ENCODE data around the gene MPHOSPH9.

MPHOSPH9 gene

DNA sequence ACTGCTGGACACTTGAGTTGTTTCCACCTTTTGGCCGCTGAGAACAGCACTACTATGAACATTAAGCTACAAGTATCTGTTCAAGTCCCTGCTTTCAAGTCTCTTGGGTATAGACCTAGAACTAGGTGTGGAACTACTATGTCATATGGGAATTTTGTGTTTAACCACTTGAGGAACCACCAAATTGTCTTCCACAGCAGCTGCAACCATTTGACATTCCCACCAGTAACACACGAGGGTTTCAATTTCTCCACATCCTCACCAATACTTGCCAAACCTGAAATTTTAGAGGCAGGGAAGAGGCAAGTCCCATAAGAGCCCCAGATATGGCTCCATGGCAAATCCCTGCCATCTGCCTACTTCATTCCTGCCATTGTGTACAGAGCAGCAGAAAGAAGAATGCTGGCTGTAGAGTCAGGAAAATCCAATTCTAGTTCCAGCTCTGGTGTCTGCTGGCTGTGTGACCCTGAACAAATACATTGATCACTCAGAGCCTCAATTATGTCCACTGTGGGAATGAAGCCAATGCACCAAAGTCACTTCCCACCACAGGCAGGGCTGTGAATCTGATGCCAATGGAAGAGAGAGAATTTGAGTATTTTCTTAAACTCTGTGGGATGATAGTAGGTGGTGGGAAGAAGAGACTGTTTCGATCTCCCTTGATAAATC is 99.9 kb downstream of the MPHOSPH9 start:
- DNase-seq (ENCODE audit: extremely low read depth in 1 of 2, low read depth in 1 of 2): no peak

DNA sequence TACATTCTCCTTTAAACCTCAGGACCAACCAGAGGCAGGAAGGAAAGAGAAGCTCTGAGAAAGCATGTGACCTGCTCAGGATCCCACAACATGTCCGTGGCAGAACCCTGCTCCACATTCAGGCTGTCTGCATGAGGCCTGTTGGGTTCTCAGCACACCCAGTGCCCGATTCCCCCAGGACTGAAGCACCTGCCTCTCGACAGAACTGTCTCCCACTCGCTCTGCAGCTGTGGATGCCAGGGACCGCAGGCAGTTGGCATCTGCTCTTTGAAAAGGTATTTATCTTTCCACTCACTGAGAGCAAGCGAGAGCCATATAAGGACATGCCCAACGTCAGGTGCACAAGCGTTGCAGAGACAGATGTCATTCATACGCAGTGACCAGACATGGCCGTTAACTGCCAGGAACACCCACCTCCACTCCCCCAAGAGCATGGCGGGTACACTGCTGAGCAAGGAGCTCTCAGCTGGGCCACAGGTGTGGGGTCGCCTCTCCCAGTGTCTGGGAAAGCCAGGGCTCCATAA is 101.0 kb downstream of the MPHOSPH9 start:
- DNase-seq (ENCODE audit: extremely low read depth in 1 of 2, low read depth in 1 of 2): no peak

DNA sequence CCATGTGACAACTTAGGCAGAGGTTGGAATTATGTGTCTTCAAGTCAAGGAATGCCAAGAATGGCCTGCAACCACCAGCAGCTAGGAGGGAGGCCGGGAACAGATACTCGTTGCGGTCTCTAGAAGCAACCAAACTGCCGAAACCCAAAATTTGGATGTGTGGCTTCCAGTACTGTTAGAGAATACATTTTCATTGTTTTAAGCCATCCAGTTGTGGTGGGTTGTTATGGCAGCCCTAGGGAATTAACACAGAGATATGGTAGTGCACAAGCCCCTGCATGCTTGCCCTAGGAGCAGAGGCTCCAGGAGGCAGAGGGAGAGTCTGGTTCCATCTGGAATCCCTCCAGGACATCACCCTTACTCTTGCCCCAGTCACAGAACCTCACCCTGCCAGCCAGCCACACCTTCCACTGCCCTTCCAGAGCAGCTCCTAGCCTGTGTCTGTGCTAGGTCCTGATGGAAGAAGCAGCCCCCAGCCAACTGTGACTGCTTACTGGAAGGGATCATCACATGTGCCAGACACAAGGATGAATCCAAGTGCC is 101.6 kb downstream of the MPHOSPH9 start:
- DNase-seq (ENCODE audit: extremely low read depth in 1 of 2, low read depth in 1 of 2): no peak

DNA sequence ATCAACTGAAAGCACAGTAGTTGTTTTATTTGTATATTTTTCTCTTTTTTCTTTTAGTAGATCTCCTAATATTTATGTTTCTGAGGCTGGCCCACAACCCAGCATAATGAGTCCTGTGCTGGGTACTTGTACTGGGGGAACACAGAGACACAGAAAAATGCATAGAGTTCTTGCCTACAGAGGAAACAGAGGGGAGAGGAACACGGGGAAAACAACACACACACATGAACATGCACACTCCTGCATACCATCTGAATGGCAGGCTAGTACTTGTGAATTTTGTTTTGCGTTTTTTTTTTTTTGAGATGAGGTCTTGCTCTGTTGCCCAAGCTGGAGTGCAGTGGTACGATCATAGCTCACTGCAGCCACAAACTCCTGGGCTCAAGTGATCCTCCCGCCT is 103.3 kb downstream of the MPHOSPH9 start:
- DNase-seq (ENCODE audit: extremely low read depth in 1 of 2, low read depth in 1 of 2): no peak

DNA sequence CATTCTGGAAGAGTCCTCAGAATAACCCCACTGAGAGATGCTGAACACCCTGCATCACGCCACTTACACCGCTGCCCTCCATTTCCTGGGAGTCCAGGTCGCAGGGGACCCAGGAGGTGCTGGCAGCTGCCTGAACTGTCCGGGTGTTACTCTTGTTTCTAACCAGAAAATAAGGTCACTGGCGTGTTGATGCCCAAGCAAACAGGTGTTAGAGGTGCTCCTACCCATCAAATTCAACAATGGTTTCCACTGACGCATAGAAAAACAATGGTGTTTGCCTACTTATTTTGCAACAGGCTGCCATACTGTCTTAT is 105.8 kb downstream of the MPHOSPH9 start:
- no peak for DNase-seq (ENCODE audit: extremely low read depth in 1 of 2, low read depth in 1 of 2)

DNA sequence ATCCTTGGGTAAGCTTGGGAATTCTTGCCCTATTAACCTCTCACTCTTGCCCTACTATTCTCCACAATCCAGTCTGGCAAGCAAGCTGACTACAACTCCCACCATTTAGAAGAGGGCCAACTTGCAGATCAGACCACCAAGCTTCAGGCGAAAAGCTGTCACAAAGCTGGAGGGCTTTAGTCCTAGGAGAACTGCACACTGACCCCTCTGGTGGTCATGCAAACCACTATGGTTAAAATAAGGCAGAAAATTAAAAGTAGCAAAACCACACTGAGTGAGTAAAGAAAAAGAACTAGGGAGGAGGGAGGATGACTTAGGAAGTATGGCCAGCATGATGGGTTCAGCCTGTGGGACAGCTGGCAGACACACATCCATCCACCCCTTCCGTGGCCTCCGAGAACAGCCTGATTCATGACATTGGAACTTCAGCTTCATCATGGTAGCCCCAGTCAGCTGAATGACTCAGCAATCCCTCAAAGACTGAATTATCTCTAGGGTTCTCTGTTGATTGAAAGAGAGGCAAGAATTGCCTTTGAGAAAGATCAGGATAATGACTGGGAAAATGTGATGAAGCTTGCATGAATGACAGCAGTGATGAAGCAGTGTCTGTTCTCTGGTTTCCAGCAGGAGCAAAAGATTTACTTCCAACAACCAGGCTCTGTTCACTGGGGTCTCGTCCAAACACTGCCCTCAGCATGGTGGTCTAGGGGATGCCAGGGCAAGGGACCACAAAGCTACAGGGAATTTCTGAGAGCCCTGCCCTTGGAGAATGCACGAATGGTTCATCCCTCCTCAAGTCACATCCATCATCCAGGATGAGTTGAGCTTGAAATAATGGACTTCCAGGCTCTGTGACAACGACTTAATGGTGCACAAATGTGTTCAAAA is 106.4 kb downstream of the MPHOSPH9 start:
- DNase-seq (ENCODE audit: extremely low read depth in 1 of 2, low read depth in 1 of 2): no peak

DNA sequence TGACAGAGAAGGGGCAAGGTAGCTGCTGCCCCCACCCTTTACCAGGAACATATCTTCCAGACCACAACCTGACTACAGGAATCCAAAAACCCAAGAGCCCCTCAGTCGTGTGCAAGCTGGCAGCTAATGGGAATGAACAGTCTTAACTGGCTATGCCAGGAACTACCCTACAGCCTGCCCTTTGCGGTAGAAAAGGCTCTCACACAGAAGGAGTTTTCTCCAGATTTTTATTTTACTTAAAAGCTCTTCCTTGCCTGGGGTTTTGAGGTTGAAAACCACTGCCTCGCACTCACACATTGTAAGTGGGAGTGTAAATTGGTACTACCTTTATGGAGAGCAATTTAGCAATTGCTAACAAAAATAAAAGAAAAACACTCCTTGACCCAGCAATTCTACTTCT is 110.3 kb downstream of the MPHOSPH9 start:
- no peak for DNase-seq (ENCODE audit: extremely low read depth in 1 of 2, low read depth in 1 of 2)

DNA sequence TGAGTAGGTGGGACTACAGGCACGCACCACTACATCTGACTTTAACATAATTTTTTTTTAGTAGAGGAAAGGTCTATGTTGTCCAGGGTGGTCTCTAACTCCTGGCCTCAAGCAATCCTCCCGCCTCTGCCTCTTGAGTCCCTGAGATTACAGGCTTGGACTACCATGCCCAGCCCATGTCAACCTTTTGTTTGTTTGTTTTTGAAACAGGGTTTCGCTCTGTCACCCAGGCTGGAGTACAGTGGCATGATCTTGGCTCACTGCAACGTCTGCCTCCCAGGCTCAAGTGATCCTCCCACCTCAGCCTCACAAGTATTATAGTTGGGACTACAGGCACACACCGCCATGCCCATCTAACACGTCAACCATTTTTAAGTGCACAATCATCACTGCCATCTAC is 111.3 kb downstream of the MPHOSPH9 start:
- no peak for DNase-seq (ENCODE audit: extremely low read depth in 1 of 2, low read depth in 1 of 2)

DNA sequence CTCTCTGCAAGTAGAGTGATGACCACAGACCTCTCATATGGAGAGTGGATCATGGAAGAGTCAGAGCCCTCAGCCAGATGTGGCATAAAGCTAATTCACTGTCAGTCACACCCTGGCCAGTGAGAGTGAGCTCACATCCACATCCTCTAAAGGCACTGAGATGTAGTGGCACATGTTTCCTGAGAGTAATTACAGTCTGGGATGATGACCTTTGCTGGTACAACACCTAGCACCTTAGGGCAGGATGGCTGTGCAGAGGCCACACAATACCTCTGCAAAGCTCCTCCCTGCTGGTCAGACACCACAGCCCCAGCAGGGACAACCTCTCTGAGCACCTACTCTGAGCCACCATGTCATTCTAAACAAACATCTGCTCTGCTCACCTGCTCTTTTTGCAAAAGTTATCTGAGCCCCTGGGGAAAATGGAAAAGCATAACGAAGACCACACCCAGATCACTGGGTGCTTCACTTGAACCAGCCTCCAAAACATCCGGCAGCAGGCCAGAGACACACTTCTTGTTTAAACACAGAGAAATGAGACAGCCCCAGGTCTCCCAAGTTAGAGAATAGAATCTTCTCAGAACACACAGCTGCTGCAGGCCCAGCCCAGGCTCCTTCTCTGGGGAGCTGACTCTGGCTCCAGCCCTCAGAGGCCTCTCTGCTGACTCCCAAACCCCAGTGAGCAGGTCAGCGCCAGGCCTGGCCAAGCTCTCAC is 112.3 kb downstream of the MPHOSPH9 start:
- DNase-seq (ENCODE audit: extremely low read depth in 1 of 2, low read depth in 1 of 2): no peak

DNA sequence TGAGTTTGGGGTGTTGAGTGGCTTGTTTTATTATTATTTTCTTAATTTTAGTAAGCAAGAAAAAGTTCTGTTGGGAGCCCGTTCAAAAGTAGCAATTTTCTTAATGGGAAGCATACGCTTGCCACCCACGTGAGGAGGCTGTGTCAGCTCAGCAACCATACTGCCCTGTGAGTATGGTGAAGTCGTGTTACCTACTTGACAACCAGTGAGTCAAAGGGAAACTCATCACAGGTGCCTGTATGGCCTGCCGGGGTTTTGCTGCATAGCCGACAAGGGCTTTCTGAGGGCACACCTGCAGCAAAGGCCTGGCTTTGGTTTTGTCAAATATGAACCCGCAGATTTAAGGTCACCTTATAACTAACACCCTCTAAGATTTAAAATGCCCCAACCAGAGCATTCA is 113.1 kb downstream of the MPHOSPH9 start:
- peak in 1 of 2 donors; percentile 40 for DNase-seq (ENCODE audit: extremely low read depth in 1 of 2, low read depth in 1 of 2)

DNA sequence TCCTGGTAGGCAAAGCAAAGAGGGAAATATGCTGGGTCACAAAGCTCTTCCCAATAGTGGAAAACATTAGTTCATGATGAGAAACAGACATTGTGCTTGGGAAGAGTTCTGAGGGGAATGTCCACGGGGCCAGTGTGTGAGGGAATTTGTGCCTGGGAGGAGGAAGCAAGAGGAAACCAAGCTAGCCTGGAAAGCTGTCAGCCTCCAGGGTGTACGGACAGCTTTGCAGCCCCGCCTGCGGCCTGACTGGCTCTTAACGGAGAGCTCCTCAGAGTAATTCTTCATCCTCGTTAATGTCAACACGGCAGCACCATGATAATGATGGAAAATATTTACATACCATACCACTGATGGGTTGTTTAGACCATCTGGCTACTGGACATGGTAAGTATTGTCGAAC is 114.4 kb downstream of the MPHOSPH9 start:
- DNase-seq (ENCODE audit: extremely low read depth in 1 of 2, low read depth in 1 of 2): no peak

DNA sequence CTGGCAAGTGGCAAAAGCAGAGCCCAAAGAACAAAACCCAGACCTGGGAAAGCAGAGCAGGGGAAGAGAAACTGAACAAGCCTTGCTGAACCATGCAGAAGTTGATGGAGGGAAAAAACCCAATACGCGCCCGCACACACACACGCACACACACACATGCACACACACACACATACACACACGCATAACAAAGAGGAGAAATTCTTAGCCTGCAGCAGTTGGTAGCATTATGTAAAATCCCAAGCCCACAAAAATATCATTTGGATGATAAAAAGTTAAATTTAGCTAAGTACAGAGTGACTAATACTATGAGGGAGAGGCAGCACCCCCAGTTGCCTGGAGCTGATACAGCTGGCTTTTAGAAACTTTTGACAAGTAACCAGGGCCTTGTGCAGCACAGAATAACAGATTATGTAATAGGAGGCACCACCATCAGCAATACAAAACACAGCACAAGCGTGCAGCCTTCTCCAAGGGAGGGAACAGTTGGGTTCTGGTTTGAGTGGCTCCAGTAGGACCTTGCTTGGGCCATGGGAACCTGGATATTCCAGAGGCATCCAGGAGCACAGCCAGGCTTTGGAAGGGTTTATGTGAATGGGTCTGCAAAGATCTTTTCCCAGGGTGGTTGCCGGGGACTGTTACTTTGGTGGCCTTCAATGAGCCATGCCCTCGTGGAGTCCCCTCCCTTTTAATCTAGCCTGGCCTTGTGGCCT is 117.4 kb downstream of the MPHOSPH9 start:
- no peak for DNase-seq (ENCODE audit: extremely low read depth in 1 of 2, low read depth in 1 of 2)

DNA sequence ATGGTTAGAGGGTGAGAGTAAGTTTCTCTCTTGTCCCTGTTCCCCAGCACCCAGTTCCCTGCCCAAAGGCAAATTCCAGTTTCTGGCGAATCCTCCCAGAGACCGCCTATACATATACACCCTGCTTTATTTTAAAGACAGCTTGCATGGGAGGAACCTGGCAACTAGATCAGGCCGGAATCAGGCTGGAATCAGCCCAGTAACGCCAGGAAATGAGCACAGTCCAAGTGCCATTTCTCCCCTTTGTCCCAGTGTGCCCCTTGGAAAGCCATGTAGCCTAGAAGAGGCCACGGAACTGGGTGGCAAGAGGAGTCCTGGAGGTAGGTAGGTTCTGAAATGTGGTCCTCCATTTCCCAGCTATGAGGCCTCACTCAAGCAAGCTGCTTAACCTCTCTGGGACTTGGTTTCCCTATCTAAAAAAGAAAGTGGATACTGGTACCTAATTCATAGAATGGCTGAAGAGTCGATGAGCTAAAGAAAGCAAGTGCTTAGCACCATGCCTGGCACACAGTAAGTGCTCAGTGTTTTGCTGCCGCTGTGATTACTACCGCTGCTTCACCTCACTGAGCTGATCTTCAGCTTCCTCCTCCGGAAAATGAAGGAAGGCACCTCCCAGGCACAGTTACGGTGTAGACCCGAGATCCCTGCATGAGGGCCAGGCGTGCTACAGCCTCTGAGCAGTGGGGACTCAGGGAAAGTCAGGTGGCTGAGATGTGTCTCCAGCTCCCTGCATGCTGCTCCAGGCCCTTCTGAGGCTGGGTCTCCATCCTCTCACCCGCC is 118.4 kb downstream of the MPHOSPH9 start:
- no peak for DNase-seq (ENCODE audit: extremely low read depth in 1 of 2, low read depth in 1 of 2)

DNA sequence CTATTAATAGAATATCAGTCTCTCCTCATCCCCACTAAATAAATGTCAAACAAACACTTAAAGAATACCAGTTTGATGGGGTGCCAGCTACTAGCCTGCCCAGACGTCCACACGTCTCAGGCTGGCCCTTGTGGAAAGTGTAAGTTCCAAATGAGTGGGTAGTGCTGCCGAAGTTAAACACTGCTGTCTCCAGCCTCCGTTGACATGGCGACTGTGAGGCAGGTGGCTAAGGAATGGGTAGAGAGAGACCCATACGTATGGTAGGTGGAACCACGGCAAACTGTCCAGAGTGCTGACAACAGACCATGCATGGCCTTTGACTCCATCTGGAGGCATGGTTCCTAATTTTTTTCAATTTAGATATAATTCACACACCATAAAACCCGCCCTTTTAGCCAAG is 119.9 kb downstream of the MPHOSPH9 start:
- no peak for DNase-seq (ENCODE audit: extremely low read depth in 1 of 2, low read depth in 1 of 2)

DNA sequence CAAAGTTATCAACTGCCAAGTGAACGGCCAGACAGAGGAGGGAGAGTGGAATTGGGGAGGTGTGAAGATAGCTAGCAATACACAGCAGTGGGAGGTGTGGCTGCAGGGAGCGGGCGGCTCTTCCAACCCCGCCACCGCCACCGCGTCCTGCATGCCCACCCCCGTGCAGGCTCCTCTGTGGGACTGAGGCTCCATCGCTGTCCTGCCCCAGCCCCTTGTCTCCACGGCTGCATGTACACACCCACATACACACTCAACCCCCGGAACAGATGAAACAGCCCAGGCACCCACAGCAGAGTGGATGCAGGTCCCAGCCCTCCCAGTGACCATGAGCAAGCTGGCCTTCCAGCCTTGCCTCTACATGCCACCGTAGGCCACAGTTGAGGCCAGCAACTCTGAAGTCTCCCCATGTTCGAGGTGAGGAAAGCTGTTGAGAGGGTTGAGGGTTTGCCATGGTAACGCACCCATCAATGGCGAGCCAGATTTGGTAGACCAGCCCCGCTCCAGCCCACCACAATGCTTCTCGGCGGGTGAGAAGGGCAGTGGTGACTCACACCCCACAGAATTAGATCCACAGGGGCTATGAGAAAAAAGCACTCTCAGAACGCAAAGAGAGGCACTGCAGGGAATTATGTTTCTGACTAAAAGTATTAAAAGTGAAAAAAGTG is 121.3 kb downstream of the MPHOSPH9 start:
- DNase-seq (ENCODE audit: extremely low read depth in 1 of 2, low read depth in 1 of 2): peak; percentile 22 to 28

DNA sequence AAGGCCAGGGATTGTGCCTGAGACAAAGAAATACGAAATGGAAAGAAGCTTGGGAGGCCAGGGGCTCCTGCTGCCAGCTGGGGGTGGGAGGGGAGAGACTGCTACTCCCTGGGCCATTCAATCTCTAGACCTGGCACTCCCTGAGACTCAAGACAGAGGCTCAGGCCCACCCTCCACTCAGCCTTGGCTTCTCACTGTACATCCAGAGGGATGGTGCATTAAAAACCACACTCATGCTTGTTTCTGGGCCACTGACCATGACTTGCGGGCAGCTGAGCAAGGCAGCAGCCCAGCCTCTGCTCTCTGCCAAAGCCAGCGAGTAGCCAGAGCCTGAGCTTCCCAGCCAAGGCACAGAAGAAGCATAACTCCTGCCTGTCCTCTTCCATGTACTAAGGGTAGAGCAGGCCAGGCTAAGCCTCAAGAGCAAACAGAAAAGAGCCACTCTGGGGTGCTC is 123.6 kb downstream of the MPHOSPH9 start:
- no peak for DNase-seq (ENCODE audit: extremely low read depth in 1 of 2, low read depth in 1 of 2)

DNA sequence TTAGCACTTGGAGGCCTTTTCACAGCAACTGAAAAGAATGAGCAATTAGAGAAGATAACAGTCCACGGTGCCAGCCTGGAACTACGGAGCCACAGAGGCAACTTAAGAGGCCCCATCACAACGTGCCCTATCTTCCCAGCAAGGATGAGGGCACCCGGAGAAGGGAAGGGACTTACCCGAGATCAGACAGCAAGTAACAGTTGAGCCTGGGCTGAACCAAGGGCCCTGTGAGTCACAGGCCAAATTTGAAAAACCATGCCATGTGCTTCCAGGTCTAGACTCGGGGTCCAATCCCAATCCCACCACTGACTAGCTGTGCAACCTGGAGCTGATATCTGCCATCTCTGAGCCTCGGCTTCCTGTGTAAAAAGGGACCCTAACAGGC is 124.3 kb downstream of the MPHOSPH9 start:
- no peak for DNase-seq (ENCODE audit: extremely low read depth in 1 of 2, low read depth in 1 of 2)

DNA sequence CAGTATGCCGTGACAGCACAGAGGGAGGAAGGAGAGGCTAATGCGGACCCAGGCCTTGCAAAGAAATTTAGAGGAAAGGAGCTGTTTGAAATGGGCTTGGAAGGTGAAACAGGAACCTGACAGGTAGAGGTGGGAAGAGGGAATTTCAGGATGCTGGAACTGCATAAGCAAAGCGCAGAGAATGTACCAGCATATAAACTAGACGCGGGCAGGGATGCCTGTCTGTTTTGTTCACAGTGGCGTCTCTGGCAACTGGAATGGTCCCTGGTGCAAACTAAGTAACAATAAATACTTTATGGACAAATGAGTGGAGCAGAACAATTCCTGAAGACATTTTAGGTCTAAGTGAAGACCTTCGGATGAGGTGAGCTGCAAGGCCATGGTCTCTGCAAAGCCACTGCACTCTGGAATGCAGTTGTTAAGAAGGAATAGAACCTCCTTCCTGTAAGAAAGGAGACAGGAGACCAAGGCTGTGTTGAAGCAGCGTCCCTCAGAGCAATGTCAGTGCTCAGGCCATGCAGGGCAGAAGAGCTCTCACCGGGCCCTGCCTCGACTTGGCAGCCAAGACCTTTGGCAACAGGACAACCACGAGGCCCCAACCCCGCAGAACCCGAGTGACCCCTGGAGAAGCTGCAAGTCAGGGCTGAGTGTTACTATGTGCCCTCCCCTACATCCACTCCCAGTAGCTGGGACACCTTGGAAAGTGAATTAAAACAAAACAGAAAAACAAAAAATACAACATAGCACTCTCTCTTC is 124.8 kb downstream of the MPHOSPH9 start:
- DNase-seq (ENCODE audit: extremely low read depth in 1 of 2, low read depth in 1 of 2): no peak

Measured in stimulated activated CD8-positive, alpha-beta memory T cell treated with anti-CD3 and anti-CD28 coated beads, Interleukin-7, amount 100 ng/mL, for 48 hours (primary cell).